Activated CD4-positive, alpha-beta T cell treated with anti-CD3 and anti-CD28 coated beads for 1 hour (primary cell): ENCODE data around the gene NCOA7.
A peak's percentile ranks its signal among the peaks of the same experiment; 100 is the strongest.

ENCODE experiments used
- DNase-seq: peaks from one replicate; pipeline ENCODE4 v3.0.0-alpha.2; 2020

Gene NCOA7

GRCh38 chr6:125790358-125791150 is at the start of gene NCOA7:
Gene NCOA7, plus strand, starts transcription at chr6:125790960. Its CDS starts 24,395 bp downstream, at chr6:125815355.
- peak; percentile 69 for DNase-seq

- DNase-seq = no peak
Measured at GRCh38 chr6:125741336-125741735, 49.4 kb upstream of the NCOA7 start.

GRCh38 chr6:125742024-125742423 is 48.7 kb upstream of the NCOA7 start:
- DNase-seq = no peak

- DNase-seq = no peak
Measured at GRCh38 chr6:125742464-125743120, 48.2 kb upstream of the NCOA7 start.

- DNase-seq = no peak
Measured at GRCh38 chr6:125743604-125744003, 47.2 kb upstream of the NCOA7 start.

GRCh38 chr6:125745281-125746018 is 45.3 kb upstream of the NCOA7 start:
- no peak for DNase-seq

- no peak for DNase-seq
Measured at GRCh38 chr6:125746019-125746414, 44.7 kb upstream of the NCOA7 start.

GRCh38 chr6:125746731-125747588 is 43.8 kb upstream of the NCOA7 start:
- DNase-seq = peak; percentile 52

GRCh38 chr6:125747589-125748405 is 43.0 kb upstream of the NCOA7 start:
- no peak for DNase-seq

- no peak for DNase-seq
Measured at GRCh38 chr6:125748406-125749172, 42.2 kb upstream of the NCOA7 start.

- DNase-seq = peak; percentile 72
Measured at GRCh38 chr6:125749173-125749864, 41.4 kb upstream of the NCOA7 start, which contains the start of gene HEY2. Gene HEY2, plus strand, starts transcription at chr6:125749632. Its CDS starts 145 bp downstream, at chr6:125749777.

- no peak for DNase-seq
Measured at GRCh38 chr6:125749865-125750691, 40.7 kb upstream of the NCOA7 start.

GRCh38 chr6:125750692-125751333 is 39.9 kb upstream of the NCOA7 start:
- no peak for DNase-seq

GRCh38 chr6:125751334-125751916 is 39.3 kb upstream of the NCOA7 start:
- DNase-seq = no peak

- DNase-seq = no peak
Measured at GRCh38 chr6:125752773-125753172, 38.0 kb upstream of the NCOA7 start.

GRCh38 chr6:125753218-125753936 is 37.4 kb upstream of the NCOA7 start:
- no peak for DNase-seq

GRCh38 chr6:125753937-125754259 is 36.9 kb upstream of the NCOA7 start:
- no peak for DNase-seq

- DNase-seq = no peak
Measured at GRCh38 chr6:125754566-125754965, 36.2 kb upstream of the NCOA7 start.
